HG03159 (cell line): Measurements from ENCODE around the gene MCCC1.
A peak's percentile ranks its signal among the peaks of the same experiment; 100 is the strongest.
"Not testable (repeated sequence)": the region's sequence is repeated elsewhere in the genome, so short reads cannot be mapped to it uniquely, and the experiment has no call there.

Experiments
- ATAC-seq: cut with Tn5 transposase; IDR thresholded peaks from one replicate; pipeline ENCODE4 v1.9.1; 2021; ENCODE audit warnings: mild to moderate bottlenecking, moderate library complexity; ENCODE audit not compliant: unreplicated experiment

The MCCC1 gene

GRCh38 chr3:183106635-183107034 is 7.3 kb upstream of the MCCC1 start:
- no peak for ATAC-seq

- ATAC-seq: not testable (repeated sequence)
These were observed 4.7 kb upstream of the MCCC1 start for GRCh38 chr3:183103950-183104349.

- ATAC-seq: not testable (repeated sequence)
These were observed 1.7 kb upstream of the MCCC1 start for GRCh38 chr3:183101040-183101439.

GRCh38 chr3:183100376-183100775 is 1.1 kb upstream of the MCCC1 start:
- no peak for ATAC-seq

- peak; percentile 1 for ATAC-seq
These were observed 525 bp upstream of the MCCC1 start for GRCh38 chr3:183099838-183100204.

- no peak for ATAC-seq
These were observed 715 bp downstream of the MCCC1 start for GRCh38 chr3:183098536-183099025.

GRCh38 chr3:183094711-183095110 is 4.6 kb downstream of the MCCC1 start:
- no peak for ATAC-seq

- no peak for ATAC-seq
These were observed 7.0 kb downstream of the MCCC1 start for GRCh38 chr3:183092256-183092655.

- ATAC-seq: no peak
These were observed 12.1 kb downstream of the MCCC1 start for GRCh38 chr3:183087184-183087583.

- ATAC-seq: no peak
These were observed 13.5 kb downstream of the MCCC1 start for GRCh38 chr3:183085634-183086390.

GRCh38 chr3:183082355-183082915 is 16.9 kb downstream of the MCCC1 start:
- no peak for ATAC-seq

GRCh38 chr3:183081459-183082183 is 17.7 kb downstream of the MCCC1 start:
- no peak for ATAC-seq

GRCh38 chr3:183080628-183081027 is 18.7 kb downstream of the MCCC1 start:
- ATAC-seq: no peak

GRCh38 chr3:183074881-183075280 is 24.4 kb downstream of the MCCC1 start:
- ATAC-seq: no peak

GRCh38 chr3:183074261-183074660 is 25.0 kb downstream of the MCCC1 start:
- no peak for ATAC-seq

GRCh38 chr3:183073839-183074238 is 25.5 kb downstream of the MCCC1 start:
- no peak for ATAC-seq

- ATAC-seq: no peak
These were observed 28.4 kb downstream of the MCCC1 start for GRCh38 chr3:183070892-183071291.

- no peak for ATAC-seq
These were observed 30.2 kb downstream of the MCCC1 start for GRCh38 chr3:183069086-183069485.

- not testable (repeated sequence) for ATAC-seq
These were observed 32.4 kb downstream of the MCCC1 start for GRCh38 chr3:183066891-183067290.

GRCh38 chr3:183064475-183064874 is 34.8 kb downstream of the MCCC1 start:
- ATAC-seq: no peak

GRCh38 chr3:183061391-183062172 is 37.7 kb downstream of the MCCC1 start:
- ATAC-seq: no peak
